GM12864 (cell line): Measurements from ENCODE around the gene KMO.

ENCODE experiments used
- DNase-seq: peaks from one replicate; pipeline ENCODE4 v3.0.0-alpha.2; 2011; ENCODE audit warnings: low read depth
- H3K4me3 ChIP-seq: 2 replicates; pipeline ENCODE4 v1.5.1; 2011; ENCODE audit warnings: mild to moderate bottlenecking, low read depth, low read length, control low read depth
- CTCF ChIP-seq: IDR thresholded peaks from 2 replicates; pipeline ENCODE4 v1.5.1; 2011; ENCODE audit warnings: low read depth, mild to moderate bottlenecking, moderate library complexity, low read length, control low read depth, inconsistent platforms; ENCODE audit errors: missing control alignments

KMO gene

GRCh38 chr1:241591317-241591716 is 59.1 kb downstream of the KMO start:
- TF ChIP-seq CTCF, result no peak
- no peak for DNase-seq
- no peak overlapping the region for H3K4me3 ChIP-seq

GRCh38 chr1:241591736-241592135 is 59.6 kb downstream of the KMO start:
- TF ChIP-seq CTCF, result no peak
- DNase-seq, result no peak
- H3K4me3 ChIP-seq, result no peak overlapping the region

- TF ChIP-seq CTCF, result no peak
- H3K4me3 ChIP-seq, result no peak overlapping the region
- DNase-seq, result no peak
Measured at GRCh38 chr1:241592273-241592958, 60.2 kb downstream of the KMO start.

- no peak for DNase-seq
- no peak overlapping the region for H3K4me3 ChIP-seq
- no peak for TF ChIP-seq CTCF
Measured at GRCh38 chr1:241593186-241593585, 61.0 kb downstream of the KMO start.

- no peak overlapping the region for H3K4me3 ChIP-seq
- no peak for TF ChIP-seq CTCF
- no peak for DNase-seq
Measured at GRCh38 chr1:241596633-241597032, 64.5 kb downstream of the KMO start.

- no peak overlapping the region for H3K4me3 ChIP-seq
- TF ChIP-seq CTCF, result no peak
- no peak for DNase-seq
Measured at GRCh38 chr1:241598249-241598648, 66.1 kb downstream of the KMO start.

- no peak for TF ChIP-seq CTCF
- DNase-seq, result peak; percentile 39
- no peak overlapping the region for H3K4me3 ChIP-seq
Measured at GRCh38 chr1:241600496-241600901, 68.3 kb downstream of the KMO start.
